ENCODE measurements around the gene COQ9.
A peak's percentile ranks its signal among the peaks of the same experiment; 100 is the strongest.
"Not testable (repeated sequence)": the region's sequence is repeated elsewhere in the genome, so short reads cannot be mapped to it uniquely, and the experiment has no call there.

The COQ9 gene

GRCh38 chr16:57486858-57487834 lies 39.9 kb downstream of the COQ9 start:
- no peak for DNase-seq

GRCh38 chr16:57489229-57489628 lies 42.0 kb downstream of the COQ9 start:
- DNase-seq: no peak

- DNase-seq: no peak
These were observed 46.5 kb downstream of the COQ9 start for GRCh38 chr16:57493767-57494166.

- no peak for DNase-seq
These were observed 49.8 kb downstream of the COQ9 start for GRCh38 chr16:57497121-57497520.

GRCh38 chr16:57498031-57498430 lies 50.8 kb downstream of the COQ9 start:
- DNase-seq: no peak

GRCh38 chr16:57499941-57500340 lies 52.7 kb downstream of the COQ9 start:
- DNase-seq: not testable (repeated sequence)

- no peak for DNase-seq
These were observed 53.4 kb downstream of the COQ9 start for GRCh38 chr16:57500578-57501111.

GRCh38 chr16:57501492-57501891 lies 54.2 kb downstream of the COQ9 start:
- DNase-seq: no peak

- no peak for DNase-seq
These were observed 54.9 kb downstream of the COQ9 start for GRCh38 chr16:57502048-57502775.

- DNase-seq: peak; percentile 68
These were observed 56.1 kb downstream of the COQ9 start for GRCh38 chr16:57503366-57503765.

GRCh38 chr16:57504001-57504400 lies 56.7 kb downstream of the COQ9 start:
- no peak for DNase-seq

GRCh38 chr16:57504491-57504890 lies 57.2 kb downstream of the COQ9 start:
- DNase-seq: no peak

GRCh38 chr16:57505169-57505568 lies 57.9 kb downstream of the COQ9 start:
- DNase-seq: no peak

GRCh38 chr16:57507136-57508034 lies 60.1 kb downstream of the COQ9 start:
- no peak for DNase-seq

- no peak for DNase-seq
These were observed 60.8 kb downstream of the COQ9 start for GRCh38 chr16:57508035-57508425.

GRCh38 chr16:57509231-57509923 lies 62.1 kb downstream of the COQ9 start:
- DNase-seq: no peak

- no peak for DNase-seq
These were observed 63.0 kb downstream of the COQ9 start for GRCh38 chr16:57510016-57510871.
